Fibroblast of skin of right quadriceps (primary cell): ENCODE results near the gene TRAPPC2L.
"Not testable (repeated sequence)": the region's sequence is repeated elsewhere in the genome, so short reads cannot be mapped to it uniquely, and the experiment has no call there.

Experiments
- DNase-seq: peaks from one replicate; pipeline ENCODE4 v3.0.0-alpha.2; 2013

TRAPPC2L gene

DNA sequence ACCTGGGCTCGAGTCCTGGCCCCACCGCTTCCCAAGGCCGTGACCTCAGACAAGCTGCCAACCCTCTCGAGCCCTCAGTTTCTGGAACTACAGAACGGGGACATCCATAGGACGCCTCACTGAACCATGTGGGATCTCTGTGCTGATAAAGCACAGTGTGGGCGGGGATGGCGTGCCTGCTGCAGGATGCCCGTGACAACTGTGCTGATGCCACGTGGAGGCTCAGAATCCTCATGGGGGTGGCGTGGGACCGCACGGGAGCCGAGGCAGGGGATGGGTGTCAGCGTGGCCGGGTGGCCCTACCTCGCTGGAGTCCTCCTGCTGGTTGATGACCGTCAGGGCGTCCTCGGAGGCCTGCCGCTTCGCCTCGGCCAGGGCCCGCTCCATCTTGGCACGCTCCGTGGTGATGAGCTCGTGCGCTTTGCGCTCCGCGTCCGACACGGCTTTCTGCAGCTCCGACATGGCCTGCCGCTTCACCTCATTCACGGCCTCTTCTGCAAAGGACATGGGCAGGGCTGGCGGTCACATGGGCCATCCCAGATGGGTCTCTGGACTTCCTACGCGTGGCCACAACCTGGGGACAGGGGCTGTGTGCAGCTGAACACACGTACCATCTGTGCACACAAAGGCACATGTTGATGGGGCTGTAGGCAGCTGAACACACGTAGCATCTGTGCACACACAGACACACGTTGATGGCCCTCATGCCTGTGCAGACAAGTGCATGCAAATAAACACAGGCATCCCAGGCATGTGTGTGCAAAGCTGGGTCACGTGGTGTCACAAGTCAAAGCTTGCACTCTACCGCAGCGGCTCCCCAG, 22.2 kb downstream of the TRAPPC2L start:
- no peak for DNase-seq

DNA sequence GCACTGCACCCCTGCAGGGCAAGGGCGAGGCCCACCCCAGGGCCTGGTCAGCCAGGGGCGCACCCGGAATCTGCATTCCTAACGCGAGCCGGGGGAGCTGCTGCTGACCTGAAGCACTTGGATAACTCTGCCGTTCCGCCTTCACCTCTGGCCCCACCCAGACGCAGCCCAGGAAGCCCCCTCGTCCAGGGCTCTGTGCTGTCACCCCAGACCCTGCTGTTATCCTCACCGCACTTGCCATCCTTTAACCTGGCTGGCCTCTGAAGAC, 22.8 kb downstream of the TRAPPC2L start:
- DNase-seq: no peak

DNA sequence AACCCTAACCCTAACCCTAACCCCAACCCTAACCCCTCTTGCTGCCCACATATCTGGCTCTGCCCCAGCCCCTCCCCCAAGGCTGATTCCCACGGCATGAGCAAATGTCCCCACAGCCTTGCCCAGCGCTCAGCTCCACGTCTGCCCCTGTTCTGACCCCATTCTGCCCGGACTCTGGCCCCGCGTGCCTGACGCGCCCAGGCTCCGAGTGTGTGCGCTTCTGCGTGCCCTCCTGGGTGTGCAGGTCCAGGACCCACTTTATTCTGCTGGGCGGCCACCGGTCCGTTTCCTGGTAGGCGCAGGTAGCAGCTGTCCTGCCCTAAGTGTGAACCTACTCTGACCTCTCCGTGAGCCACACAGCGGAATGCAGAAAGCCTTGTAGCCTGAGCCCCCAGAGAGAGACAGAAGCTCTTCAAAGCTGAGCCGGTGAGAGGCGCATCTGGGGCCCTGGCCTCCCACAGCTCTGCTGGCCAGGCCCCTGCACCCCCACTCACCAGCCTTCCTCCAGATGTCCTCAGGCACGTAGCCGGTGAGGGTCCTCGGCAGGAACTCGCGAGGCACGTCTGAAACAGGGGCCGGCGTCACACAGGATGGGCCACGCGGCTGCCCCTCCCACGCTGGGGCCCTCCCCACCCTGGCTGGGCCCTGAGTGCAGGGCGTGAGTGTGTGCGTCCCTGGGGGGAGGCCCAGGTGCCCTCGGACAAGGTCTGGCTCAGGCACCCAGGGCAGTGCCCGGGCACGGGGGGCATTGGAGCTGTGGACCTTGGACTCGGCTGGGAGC, 23.5 kb downstream of the TRAPPC2L start:
- no peak for DNase-seq

DNA sequence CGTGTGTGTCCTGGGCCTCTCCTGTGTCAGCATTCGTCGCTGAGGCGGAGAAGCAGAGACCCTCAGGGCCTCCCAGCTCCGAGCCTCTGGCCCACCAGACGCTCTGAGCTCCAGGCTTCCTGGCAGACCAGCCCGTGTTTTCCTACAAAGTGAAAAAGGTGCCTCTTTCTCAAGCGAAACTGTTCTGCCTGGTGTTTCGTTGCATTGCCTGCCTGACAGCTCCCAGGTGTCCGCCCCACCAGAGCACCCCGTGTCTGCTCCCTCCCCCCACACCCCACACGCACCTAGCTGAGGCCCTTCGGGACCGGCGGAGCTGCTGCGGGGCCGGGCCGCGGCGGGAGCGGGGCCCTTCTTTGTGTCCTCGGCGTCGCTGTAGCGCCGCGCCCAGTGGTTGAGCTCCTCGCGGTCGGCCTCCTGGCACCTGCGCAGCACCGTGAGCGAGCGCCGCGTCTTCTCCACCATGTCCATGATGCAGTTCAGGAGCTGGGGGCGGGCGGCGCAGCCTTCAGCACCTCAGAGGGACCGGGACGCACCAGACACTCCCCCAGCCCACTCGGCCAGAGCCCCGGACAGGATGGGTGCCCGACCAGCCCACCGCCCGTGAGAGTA, 24.2 kb downstream of the TRAPPC2L start:
- DNase-seq: no peak

DNA sequence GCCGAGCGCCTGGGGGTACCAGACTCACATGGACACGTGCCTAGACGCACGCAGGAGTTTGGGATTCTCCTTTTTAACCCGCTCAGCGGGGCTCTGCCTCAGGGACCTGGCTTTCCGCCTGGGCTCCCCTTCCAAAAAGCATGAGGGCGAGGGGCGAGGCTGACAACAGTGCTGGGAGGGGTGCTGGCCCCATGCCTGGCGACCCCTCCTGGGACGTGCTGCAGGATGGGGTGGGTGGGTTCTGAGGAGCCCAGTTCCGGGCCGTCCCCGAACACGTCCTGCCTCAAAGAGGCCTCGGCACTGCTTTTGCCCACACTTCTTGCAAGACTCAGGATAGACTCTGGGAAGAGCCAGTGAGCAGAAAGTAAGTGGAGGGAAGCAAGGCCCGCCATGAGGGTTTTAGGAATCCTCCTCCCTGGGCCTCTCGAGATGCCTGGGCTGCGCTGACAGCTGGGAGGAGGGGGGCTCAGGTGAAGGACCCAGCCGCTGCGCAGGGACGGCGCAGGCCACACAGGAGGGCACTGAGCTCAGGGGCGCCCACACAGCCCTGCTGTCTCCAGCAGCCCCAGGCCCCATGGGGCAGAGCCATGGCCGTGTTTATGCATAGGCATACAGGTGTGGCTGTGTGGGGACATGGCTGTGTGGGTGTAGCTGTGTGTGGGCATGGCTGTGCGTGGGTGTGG, 24.9 kb downstream of the TRAPPC2L start:
- no peak for DNase-seq

DNA sequence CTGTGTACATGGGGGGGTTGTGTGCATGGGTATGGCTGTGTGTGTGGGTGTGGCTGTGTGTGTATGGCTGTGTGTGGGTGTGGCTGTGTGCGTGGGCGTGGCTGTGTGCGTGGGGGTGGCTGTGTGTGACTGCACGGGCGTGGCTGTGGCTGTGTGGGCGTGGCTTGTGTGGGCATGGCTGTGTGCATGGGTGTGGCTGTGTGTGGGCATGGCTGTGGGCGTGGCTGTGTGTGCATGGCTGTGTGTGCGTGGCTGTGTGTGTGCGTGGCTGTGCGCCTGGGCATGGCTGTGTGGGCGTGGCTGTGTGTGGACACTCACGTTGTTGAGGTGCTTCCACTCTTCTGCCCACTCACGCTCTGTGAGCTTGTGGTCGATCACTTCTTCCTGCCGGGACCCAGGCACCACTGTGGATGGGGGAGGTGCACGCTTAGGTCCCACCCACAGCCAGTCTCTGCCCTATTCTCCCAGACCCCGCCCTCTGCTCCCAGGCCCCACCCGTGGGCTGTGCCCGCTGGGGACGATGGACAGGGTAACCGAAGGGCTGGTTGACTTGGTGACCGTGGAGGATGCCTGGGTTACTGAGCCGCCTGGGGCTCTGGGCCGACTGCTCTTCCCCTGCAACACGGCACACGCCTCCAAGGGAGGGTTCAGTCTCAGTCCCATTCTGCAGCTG, 25.6 kb downstream of the TRAPPC2L start:
- DNase-seq: no peak

DNA sequence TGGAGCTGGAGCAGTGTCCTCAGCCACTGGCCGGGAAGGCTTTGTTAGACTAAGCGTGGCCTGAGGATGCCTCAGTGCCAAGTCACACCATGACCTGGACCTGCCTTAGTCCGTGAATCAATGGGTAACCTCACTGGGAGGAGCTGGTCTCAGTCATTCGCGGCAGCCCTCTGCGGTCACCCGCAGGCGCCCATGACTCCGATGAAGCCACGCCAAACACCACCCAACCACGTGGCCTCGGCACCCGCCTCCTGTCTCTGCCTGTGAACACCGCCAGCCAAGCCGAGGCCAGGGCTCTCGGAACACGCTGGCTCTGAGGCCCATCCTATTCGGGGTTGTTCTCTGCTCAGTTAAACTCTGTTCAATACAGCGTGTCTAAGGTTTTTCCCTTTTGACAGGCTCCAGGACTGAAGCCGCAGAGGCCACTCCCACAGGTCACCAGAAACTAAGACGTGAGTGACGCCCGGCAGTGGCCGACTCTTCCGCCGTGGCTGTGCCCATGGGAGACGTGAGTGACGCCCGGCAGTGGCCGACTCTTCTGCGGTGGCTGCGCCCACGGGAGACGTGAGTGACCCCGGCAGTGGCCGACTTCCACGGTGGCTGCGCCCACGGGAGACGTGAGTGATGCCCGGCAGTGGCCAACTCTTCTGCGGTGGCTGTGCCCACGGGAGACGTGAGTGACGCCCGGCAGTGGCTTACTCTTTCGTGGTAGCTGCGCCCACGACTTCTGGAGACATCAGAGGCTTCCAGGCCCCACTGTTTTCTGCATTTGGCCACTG, 26.4 kb downstream of the TRAPPC2L start:
- DNase-seq: no peak

DNA sequence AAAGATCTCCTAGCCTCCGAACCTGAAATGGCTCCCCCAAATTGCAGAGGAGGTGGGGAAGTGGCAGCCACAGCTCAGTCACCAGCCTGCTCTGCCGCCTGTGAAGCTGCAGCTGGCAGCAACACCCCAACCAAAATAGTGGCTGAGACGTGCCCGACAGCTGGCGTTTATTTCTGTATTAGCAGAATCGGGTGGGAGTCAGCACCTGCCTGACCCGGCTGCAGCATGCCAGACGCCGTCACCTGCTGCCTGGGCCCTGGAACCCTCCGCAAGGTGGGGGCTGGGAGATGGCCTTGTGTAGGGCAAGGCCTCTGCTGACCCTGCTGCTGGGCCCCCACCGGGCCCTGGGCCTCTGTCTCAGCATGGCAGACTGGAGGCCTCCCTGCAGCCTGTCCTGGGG, 27.0 kb downstream of the TRAPPC2L start:
- no peak for DNase-seq

DNA sequence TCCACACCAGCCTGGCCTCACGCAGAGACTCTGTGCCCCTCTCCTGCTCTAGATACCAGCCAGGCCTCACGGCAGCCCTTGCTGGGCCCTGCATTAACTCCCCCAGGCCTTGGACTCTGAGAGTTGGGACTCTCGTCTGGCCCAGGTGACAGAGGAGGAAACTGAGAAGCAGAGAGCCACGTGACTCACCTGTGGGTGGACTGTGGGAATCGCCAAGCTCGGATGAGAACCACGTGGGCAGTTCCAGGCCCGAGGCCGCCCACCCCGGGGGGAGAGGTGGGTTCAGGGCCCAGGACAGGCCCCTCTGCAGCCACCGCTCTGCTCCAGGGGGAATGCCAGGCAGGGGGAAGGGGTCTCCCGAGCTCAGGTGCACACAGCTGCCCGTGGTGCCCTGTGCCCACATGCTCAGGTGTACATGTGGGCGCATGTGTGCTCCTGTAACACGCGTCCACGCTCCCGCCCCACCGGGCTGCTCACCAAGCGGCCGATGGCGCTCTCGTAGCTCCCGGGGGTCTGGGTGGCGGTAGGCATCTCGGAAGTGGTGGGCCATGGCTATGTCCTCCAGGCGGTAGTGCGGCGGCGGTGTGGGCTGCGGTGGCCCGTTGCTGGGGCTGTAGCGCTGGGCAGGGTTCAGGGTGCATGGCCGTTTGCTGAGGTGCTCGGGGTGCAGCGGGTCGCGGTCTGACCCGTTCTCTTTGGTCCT, 27.8 kb downstream of the TRAPPC2L start:
- DNase-seq: no peak

DNA sequence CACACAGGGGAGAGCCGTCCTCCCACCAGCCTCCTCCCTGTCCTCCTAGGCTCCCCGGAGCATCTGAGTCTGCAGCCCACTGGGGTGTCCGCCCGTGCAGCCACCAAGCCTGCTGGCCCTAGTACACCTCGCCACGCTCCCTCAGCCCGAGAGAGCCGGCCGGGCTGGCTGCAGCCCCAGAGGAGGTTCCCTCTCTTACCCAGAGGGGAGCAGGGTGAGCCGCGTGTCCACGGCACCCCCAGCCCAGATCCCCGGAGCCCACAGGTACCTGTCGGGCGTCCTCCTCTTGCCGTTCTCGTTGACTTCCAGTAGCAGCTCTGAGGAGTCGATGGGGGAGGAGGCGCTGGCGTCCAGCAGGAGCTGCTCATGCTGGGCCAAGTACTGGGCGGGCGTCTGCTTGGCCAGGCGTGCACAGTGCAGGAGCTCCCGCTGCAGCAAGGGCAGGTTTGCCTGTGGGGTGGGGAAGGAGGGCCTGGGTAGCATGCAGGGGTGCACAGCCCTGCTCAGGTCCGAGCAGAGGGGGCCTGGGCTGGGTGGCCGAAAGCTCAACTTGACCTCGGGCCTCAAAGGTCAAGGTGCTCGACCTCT, 28.9 kb downstream of the TRAPPC2L start:
- no peak for DNase-seq

DNA sequence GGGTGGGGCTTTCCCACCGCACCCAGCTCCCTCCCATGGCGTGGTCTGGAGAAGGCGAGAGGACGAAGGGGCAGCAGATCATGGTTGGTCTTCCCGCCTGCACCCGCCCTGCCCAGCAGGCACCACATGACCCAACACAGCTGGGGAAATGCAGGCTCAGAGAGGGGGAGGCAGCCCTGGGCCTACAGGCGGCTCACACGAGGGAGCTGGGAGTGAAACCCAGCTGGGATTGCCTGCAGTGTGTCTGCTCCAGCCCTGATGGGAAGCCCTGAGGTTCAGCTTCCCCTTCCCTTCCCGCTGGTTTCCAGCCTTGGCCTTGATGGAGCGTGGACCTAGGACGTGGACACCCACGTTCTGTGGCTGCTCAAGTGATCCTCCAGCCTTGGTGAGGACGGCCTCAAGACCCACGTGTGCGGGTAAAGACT, 29.5 kb downstream of the TRAPPC2L start:
- DNase-seq: no peak

DNA sequence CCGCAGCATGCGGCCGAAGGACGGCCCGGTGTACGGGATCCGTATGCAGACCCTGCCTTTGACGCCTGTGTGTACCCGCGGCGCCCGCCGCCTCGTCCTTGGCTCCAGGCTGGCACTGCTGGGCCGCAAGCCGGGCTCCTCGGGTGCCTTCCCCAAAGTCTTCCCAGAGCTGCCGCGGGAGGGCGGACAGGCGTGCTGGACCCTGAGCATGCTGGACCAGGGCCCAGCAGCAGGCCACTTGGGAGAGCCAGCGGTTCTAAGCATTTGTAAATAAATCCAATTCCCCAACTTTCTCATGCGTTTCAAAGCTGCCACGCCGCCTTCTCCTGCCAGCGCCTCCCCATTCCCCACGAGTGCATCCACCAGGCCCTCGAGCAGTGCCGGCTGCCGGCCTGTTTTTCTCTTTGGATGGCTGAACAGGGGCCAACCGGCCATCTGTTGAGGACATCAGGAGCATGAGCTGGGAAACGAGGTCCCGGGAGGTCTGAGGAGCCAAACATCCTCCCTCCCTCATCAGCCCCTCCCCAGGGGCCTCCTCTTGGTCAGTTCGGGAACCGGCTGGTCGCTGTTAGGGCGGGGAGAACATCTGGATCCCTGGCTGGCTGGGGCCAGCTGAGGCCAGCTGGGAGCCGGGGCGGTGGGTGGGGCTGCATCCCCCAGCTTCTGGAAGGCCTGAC, 30.1 kb downstream of the TRAPPC2L start:
- no peak for DNase-seq

DNA sequence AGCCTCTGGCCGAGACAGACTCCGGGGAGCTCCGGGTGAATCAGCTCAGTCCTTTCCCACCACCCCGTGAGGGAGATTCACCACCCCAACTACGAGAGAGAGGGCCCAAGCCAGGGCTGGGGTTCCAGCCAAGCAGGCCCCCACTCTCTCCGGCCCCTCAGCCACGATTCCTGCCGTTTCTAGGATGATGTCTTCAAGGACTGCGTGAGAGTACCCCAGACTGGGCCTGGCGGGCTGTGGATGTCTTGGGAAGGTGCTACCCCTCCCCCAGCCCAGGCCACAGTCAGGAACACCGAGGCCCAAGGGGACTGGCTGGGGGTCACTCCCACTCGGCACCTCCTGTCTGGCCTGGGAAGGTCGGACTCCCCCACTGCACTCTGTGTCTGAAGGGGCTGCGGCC, 31.1 kb downstream of the TRAPPC2L start:
- no peak for DNase-seq

DNA sequence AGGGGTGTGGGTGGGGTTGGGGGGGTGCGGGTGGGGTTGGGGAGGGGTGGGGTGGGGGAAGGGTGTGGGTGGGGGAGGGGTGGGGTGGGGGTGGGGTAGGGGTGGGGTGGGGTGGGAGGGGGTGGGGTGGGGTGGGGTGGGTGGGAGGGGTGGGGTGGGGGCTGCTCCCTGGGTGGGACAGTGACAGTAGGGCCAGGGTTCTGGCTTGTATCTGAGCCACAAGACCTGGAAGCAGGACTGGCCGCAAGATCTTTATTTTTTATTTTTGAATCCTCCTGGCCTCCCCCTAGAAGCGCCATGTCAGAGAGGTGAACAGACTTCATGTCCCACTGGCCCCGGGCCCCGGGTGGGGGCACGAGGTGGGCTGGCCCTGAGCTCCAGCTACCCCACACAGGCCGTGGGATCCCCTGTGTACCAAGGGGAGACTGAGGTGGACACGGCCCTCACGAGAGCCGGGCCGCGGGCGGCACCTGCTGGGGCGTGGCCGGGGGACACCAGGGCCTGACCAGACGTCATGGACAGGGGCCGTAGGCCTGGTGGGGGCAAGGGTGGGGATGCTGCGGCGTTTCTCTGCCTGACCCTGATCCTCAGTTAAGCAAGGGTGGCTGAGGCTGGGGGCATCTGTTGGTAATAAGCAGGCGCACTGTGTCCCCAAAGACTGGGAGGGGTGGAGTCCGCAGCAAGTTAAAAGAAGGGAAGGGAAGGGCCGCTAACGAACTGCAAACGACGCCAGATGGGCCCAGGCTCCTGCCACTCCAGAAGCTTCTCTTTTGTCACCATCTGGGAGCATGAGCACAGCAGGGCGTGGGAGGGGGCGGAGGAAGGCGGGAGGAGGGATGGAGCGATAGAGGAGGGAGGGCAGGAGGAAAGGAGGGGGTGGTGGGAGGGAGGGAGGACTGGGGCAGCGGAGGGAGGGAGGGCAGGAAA, 31.8 kb downstream of the TRAPPC2L start:
- DNase-seq: no peak

DNA sequence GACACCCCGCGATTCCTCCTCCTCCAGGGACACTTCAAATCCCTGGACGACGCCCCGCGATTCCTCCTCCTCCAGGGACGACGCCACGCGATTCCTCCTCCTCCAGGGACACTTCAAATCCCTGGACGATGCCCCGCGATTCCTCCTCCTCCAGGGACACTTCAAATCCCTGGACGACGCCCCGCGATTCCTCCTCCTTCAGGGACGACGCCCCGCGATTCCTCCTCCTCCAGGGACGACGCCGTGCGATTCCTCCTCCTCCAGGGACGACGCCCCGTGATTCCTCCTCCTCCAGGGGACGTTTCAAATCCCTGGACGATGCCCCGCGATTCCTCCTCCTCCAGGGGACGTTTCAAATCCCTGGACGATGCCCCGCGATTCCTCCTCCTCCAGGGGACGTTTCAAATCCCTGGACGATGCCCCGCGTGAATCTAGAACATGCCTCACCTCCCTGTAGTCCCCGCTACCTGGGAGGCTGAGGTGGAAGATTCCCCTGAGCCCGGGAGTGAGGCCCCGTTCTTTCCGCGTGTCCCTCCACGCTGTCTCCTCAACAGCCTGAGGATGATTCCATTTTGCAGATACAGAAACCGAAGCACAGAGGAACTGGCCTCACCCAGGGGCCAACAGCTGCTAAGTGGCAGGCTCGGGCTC, 32.9 kb downstream of the TRAPPC2L start:
- DNase-seq: not testable (repeated sequence)

DNA sequence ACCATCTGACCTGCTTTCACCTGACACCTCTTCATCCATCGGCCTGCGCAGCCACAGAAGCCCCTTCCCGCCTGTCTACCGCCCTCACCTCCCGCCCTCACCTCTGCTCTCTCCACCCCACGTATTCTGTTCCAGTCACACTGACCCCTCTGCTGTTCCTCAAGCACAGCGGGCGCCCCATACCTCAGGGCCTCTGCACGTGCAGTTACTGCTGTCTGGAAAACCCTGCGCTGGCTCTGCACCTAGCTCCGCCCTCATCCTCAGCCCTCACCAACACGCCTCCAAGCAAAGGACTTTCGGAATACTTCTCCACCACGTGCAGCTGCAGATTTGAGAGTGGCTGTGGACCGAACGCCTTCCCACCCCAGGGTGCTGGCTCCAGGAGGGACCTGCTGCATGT, 34.2 kb downstream of the TRAPPC2L start:
- no peak for DNase-seq

DNA sequence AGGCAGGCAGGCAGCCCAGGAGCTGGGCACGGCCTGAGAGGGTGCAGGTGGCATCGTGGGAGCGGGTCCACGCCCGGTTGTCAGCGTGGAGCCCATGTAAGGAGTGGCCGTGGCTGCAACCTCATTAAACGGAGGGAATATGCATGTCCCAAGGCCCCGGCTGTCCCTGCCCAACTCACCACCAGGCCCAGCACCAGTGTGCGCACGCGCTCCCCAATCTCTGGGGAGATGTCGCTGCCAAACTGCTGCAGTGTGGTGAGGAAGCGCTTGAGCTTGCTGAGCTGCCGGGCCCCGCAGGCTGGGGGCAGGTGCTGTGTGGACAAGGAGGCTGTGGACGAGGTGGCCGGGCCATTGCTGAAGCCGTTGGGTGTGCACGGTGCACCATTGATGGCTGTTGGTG, 35.1 kb downstream of the TRAPPC2L start:
- no peak for DNase-seq

DNA sequence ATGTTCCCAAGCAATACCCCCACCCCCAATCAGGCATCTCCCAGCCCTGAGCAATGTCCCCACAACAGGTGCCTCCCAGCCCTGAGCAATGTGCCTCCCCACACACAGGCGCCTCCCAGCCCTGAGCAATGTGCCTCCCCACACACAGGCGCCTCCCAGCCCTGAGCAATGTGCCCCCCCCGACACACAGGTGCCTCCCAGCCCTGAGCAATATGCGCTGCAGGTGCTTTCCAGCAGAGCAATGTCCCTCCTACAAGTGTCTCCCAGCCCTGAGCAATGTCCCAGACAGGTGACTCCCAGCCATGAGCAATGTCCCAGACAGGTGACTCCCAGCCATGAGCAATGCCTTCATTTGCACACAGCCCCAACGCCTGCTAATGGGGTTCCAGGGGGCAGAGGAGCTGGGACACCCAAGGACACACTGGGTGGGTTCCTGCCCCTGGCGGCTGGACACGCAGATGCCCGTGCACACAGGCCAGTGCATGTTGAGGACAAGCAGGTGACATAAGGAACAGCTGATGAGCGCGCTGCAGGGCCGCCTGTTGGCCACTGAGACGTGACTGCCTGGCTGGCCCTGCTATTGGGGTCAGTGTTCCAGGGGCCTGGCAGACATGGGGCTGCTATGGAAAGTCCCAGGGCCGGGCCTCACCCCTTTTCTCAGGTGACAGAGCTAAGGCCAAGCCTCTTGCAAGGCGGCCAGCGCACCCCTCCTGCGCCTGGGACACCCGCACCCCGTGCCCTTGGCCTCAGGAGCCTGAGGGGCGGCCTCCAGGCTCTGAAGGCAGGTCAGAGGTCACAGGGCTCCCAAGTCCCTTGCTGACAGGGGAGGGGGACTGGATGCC, 36.4 kb downstream of the TRAPPC2L start:
- no peak for DNase-seq
